Stimulated activated CD4-positive, alpha-beta T cell treated with anti-CD3 and anti-CD28 coated beads, Interleukin-1b, Interleukin-23, amount 100 ng/mL, for 1 hour (primary cell): Measurements from ENCODE around the gene GALC.
"Not testable (repeated sequence)": the region's sequence is repeated elsewhere in the genome, so short reads cannot be mapped to it uniquely, and the experiment has no call there.

Experiments used
- DNase-seq, 2 donors: peaks; one replicate each; pipeline ENCODE4 v3.0.0-alpha.2; 2020; ENCODE audit warnings: low read depth in 2 of 2

The GALC gene

GRCh38 chr14:87992718-87993628 lies at the start of gene GALC:
GALC (minus strand) TSS chr14:87993182; CDS start chr14:87993164, 18 bp downstream.
- peak; percentile 86 for DNase-seq

GRCh38 chr14:88040146-88040545 lies 47.2 kb upstream of the GALC start:
- no peak for DNase-seq

- DNase-seq: no peak
Observed at GRCh38 chr14:88039197-88039596, 46.2 kb upstream of the GALC start.

GRCh38 chr14:88037325-88037724 lies 44.3 kb upstream of the GALC start:
- no peak for DNase-seq

- DNase-seq: no peak
Observed at GRCh38 chr14:88036422-88036821, 43.4 kb upstream of the GALC start.

- DNase-seq: no peak
Observed at GRCh38 chr14:88034076-88034475, 41.1 kb upstream of the GALC start.

GRCh38 chr14:88032373-88032772 lies 39.4 kb upstream of the GALC start:
- DNase-seq: no peak

- no peak for DNase-seq
Observed at GRCh38 chr14:88030892-88031291, 37.9 kb upstream of the GALC start.

GRCh38 chr14:88030079-88030478 lies 37.1 kb upstream of the GALC start:
- DNase-seq: no peak

- DNase-seq: no peak
Observed at GRCh38 chr14:88029500-88029899, 36.5 kb upstream of the GALC start.

GRCh38 chr14:88026890-88027289 lies 33.9 kb upstream of the GALC start:
- DNase-seq: no peak

GRCh38 chr14:88025313-88025712 lies 32.3 kb upstream of the GALC start:
- no peak for DNase-seq

- DNase-seq: not testable (repeated sequence)
Observed at GRCh38 chr14:88024252-88025086, 31.5 kb upstream of the GALC start.

GRCh38 chr14:88023658-88024187 lies 30.7 kb upstream of the GALC start:
- no peak for DNase-seq

GRCh38 chr14:88017535-88017934 lies 24.6 kb upstream of the GALC start:
- DNase-seq: no peak

GRCh38 chr14:88016768-88017167 lies 23.8 kb upstream of the GALC start:
- DNase-seq: no peak

- no peak for DNase-seq
Observed at GRCh38 chr14:88013750-88014349, 20.9 kb upstream of the GALC start.

GRCh38 chr14:88012495-88012894 lies 19.5 kb upstream of the GALC start:
- DNase-seq: no peak

GRCh38 chr14:88010331-88010730 lies 17.3 kb upstream of the GALC start:
- no peak for DNase-seq

GRCh38 chr14:88009486-88009885 lies 16.5 kb upstream of the GALC start:
- no peak for DNase-seq

- DNase-seq: no peak
Observed at GRCh38 chr14:88008039-88008742, 15.2 kb upstream of the GALC start.
